ENCODE measurements around the gene ANKRD13B. TPM values are rescaled to one million over a fixed set of nuclear protein-coding genes. Genes with fewer than 3 reads are reported as not detected.
A peak's percentile ranks its signal among the peaks of the same experiment; 100 is the strongest.

The ANKRD13B gene
- total RNA-seq, 2 donors from 2014 or later = 2.2 to 2.6 TPM

- WGBS, 2 experiments (ENCODE audit: insufficient coverage in 1 of 2, insufficient read length in 1 of 2) = 54 to 60% methylated on average over 2 of the region's 2 CpGs
- Histone ChIP-seq H3K4me3 (ENCODE audit: low read length) (no peak overlapping the region), H3K27ac (ENCODE audit: low read depth, low read length) (no peak overlapping the region), H3K27me3 (ENCODE audit: control insufficient read depth, insufficient read depth, low read length, poor library complexity, severe bottlenecking) (no peaks in the 10 kb centered on the region), H3K4me1 (ENCODE audit: control insufficient read depth, insufficient read depth, low read length) (no peaks in the 10 kb centered on the region), H3K9ac (ENCODE audit: extremely low read depth, low read length, poor library complexity, severe bottlenecking) (no peak overlapping the region), H3K9me3 (ENCODE audit: control insufficient read depth, low read length) (no peaks in the 10 kb centered on the region), H3K36me3 (ENCODE audit: control insufficient read depth, insufficient read depth, low read length) (peaks cover 6% of the 10 kb centered on the region)
- peaks cover 6% of the 10 kb centered on the region for H3K4me1 Mint-ChIP-seq
- DNase-seq = no peak
- peaks cover 12% of the 10 kb centered on the region for H3K36me3 Mint-ChIP-seq (ENCODE audit: low read depth)
- no peak for TF ChIP-seq CTCF (conservative IDR thresholded peaks at IDR 0.05)
- H3K27me3 Mint-ChIP-seq (ENCODE audit: insufficient read depth) = no peaks in the 10 kb centered on the region
- H3K9me3 Mint-ChIP-seq = no peaks in the 10 kb centered on the region
- peak overlapping the region; percentile 9 for H3K27ac Mint-ChIP-seq
- H3K4me3 Mint-ChIP-seq = no peak overlapping the region
These were observed 47.5 kb downstream of the ANKRD13B start for GRCh38 chr17:29640413-29640812.

GRCh38 chr17:29640981-29641642, 48.2 kb downstream of the ANKRD13B start:
- peaks cover 5% of the 10 kb centered on the region for H3K36me3 Mint-ChIP-seq (ENCODE audit: low read depth)
- peaks cover under 1% of the 10 kb centered on the region for H3K36me3 ChIP-seq (ENCODE audit: control insufficient read depth, insufficient read depth, low read length)
- no peaks in the 10 kb centered on the region for H3K4me1 ChIP-seq (ENCODE audit: control insufficient read depth, insufficient read depth, low read length)
- no peaks in the 10 kb centered on the region for H3K27me3 Mint-ChIP-seq (ENCODE audit: insufficient read depth)
- no peak overlapping the region for H3K9ac ChIP-seq (ENCODE audit: extremely low read depth, low read length, poor library complexity, severe bottlenecking)
- H3K4me3 Mint-ChIP-seq = no peak overlapping the region
- no peaks in the 10 kb centered on the region for H3K9me3 ChIP-seq (ENCODE audit: control insufficient read depth, low read length)
- WGBS, 2 experiments (ENCODE audit: insufficient coverage in 1 of 2, insufficient read length in 1 of 2) = 88 to 92% methylated on average over 4 to 7 of the region's 7 CpGs
- no peak overlapping the region for H3K4me3 ChIP-seq (ENCODE audit: low read length)
- peaks cover 6% of the 10 kb centered on the region for H3K4me1 Mint-ChIP-seq
- no peaks in the 10 kb centered on the region for H3K9me3 Mint-ChIP-seq
- no peaks in the 10 kb centered on the region for H3K27me3 ChIP-seq (ENCODE audit: control insufficient read depth, insufficient read depth, low read length, poor library complexity, severe bottlenecking)
- no peak overlapping the region for H3K27ac Mint-ChIP-seq
- H3K27ac ChIP-seq (ENCODE audit: low read depth, low read length) = no peak overlapping the region
- no peak for DNase-seq
- TF ChIP-seq CTCF (conservative IDR thresholded peaks at IDR 0.05) = no peak

- H3K27ac Mint-ChIP-seq = peak overlapping the region; percentile 2
- no peak overlapping the region for H3K4me3 Mint-ChIP-seq
- Histone ChIP-seq H3K4me1 (ENCODE audit: control insufficient read depth, insufficient read depth, low read length) (no peaks in the 10 kb centered on the region), H3K4me3 (ENCODE audit: low read length) (no peak overlapping the region), H3K27ac (ENCODE audit: low read depth, low read length) (no peak overlapping the region), H3K9me3 (ENCODE audit: control insufficient read depth, low read length) (no peaks in the 10 kb centered on the region), H3K36me3 (ENCODE audit: control insufficient read depth, insufficient read depth, low read length) (no peaks in the 10 kb centered on the region), H3K27me3 (ENCODE audit: control insufficient read depth, insufficient read depth, low read length, poor library complexity, severe bottlenecking) (no peaks in the 10 kb centered on the region), H3K9ac (ENCODE audit: extremely low read depth, low read length, poor library complexity, severe bottlenecking) (no peak overlapping the region)
- H3K36me3 Mint-ChIP-seq (ENCODE audit: low read depth) = no peaks in the 10 kb centered on the region
- no peak for DNase-seq
- TF ChIP-seq CTCF (conservative IDR thresholded peaks at IDR 0.05) = no peak
- 81 to 88% methylated on average over 1 of the region's 2 CpGs for WGBS, 2 experiments (ENCODE audit: insufficient coverage in 1 of 2, insufficient read length in 1 of 2)
- no peaks in the 10 kb centered on the region for H3K9me3 Mint-ChIP-seq
- peaks cover 4% of the 10 kb centered on the region for H3K4me1 Mint-ChIP-seq
- H3K27me3 Mint-ChIP-seq (ENCODE audit: insufficient read depth) = no peaks in the 10 kb centered on the region
These were observed 49.3 kb downstream of the ANKRD13B start for GRCh38 chr17:29642171-29642611.

Measured in endodermal cell (in vitro differentiated cells).